ENCODE results near the gene BLOC1S5. TPM values are rescaled to one million over a fixed set of nuclear protein-coding genes. Genes with fewer than 3 reads are reported as not detected.

BLOC1S5 gene
- total and polyA plus RNA-seq, 2 of the 8 experiments (the other 6 are each of a cell fraction or from before 2014, with no cell fraction given): 3.4 to 17.2 TPM

- TF ChIP-seq, protein P1, sequence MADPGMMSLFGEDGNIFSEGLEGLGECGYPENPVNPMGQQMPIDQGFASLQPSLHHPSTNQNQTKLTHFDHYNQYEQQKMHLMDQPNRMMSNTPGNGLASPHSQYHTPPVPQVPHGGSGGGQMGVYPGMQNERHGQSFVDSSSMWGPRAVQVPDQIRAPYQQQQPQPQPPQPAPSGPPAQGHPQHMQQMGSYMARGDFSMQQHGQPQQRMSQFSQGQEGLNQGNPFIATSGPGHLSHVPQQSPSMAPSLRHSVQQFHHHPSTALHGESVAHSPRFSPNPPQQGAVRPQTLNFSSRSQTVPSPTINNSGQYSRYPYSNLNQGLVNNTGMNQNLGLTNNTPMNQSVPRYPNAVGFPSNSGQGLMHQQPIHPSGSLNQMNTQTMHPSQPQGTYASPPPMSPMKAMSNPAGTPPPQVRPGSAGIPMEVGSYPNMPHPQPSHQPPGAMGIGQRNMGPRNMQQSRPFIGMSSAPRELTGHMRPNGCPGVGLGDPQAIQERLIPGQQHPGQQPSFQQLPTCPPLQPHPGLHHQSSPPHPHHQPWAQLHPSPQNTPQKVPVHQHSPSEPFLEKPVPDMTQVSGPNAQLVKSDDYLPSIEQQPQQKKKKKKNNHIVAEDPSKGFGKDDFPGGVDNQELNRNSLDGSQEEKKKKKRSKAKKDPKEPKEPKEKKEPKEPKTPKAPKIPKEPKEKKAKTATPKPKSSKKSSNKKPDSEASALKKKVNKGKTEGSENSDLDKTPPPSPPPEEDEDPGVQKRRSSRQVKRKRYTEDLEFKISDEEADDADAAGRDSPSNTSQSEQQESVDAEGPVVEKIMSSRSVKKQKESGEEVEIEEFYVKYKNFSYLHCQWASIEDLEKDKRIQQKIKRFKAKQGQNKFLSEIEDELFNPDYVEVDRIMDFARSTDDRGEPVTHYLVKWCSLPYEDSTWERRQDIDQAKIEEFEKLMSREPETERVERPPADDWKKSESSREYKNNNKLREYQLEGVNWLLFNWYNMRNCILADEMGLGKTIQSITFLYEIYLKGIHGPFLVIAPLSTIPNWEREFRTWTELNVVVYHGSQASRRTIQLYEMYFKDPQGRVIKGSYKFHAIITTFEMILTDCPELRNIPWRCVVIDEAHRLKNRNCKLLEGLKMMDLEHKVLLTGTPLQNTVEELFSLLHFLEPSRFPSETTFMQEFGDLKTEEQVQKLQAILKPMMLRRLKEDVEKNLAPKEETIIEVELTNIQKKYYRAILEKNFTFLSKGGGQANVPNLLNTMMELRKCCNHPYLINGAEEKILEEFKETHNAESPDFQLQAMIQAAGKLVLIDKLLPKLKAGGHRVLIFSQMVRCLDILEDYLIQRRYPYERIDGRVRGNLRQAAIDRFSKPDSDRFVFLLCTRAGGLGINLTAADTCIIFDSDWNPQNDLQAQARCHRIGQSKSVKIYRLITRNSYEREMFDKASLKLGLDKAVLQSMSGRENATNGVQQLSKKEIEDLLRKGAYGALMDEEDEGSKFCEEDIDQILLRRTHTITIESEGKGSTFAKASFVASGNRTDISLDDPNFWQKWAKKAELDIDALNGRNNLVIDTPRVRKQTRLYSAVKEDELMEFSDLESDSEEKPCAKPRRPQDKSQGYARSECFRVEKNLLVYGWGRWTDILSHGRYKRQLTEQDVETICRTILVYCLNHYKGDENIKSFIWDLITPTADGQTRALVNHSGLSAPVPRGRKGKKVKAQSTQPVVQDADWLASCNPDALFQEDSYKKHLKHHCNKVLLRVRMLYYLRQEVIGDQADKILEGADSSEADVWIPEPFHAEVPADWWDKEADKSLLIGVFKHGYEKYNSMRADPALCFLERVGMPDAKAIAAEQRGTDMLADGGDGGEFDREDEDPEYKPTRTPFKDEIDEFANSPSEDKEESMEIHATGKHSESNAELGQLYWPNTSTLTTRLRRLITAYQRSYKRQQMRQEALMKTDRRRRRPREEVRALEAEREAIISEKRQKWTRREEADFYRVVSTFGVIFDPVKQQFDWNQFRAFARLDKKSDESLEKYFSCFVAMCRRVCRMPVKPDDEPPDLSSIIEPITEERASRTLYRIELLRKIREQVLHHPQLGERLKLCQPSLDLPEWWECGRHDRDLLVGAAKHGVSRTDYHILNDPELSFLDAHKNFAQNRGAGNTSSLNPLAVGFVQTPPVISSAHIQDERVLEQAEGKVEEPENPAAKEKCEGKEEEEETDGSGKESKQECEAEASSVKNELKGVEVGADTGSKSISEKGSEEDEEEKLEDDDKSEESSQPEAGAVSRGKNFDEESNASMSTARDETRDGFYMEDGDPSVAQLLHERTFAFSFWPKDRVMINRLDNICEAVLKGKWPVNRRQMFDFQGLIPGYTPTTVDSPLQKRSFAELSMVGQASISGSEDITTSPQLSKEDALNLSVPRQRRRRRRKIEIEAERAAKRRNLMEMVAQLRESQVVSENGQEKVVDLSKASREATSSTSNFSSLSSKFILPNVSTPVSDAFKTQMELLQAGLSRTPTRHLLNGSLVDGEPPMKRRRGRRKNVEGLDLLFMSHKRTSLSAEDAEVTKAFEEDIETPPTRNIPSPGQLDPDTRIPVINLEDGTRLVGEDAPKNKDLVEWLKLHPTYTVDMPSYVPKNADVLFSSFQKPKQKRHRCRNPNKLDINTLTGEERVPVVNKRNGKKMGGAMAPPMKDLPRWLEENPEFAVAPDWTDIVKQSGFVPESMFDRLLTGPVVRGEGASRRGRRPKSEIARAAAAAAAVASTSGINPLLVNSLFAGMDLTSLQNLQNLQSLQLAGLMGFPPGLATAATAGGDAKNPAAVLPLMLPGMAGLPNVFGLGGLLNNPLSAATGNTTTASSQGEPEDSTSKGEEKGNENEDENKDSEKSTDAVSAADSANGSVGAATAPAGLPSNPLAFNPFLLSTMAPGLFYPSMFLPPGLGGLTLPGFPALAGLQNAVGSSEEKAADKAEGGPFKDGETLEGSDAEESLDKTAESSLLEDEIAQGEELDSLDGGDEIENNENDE (IDR thresholded peaks at IDR 0.05; ENCODE audit: insufficient replicate concordance, low read length): no peak
- TF ChIP-seq RAD21 (IDR thresholded peaks at IDR 0.05 in 1 of 2, conservative IDR thresholded peaks at IDR 0.05 in 1 of 2; ENCODE audit: low read depth in 2 of 2, low read length in 2 of 2): no peak
- TF ChIP-seq MAX (IDR thresholded peaks at IDR 0.05): no peak
Measured at GRCh38 chr6:8110725-8111124, 46.5 kb upstream of the BLOC1S5 start (continued).
